Karpas-422 (cell line): ENCODE results near the gene OR5H15. TPM values are rescaled to one million over a fixed set of nuclear protein-coding genes. Genes with fewer than 3 reads are reported as not detected.
"Not testable (repeated sequence)": the region's sequence is repeated elsewhere in the genome, so short reads cannot be mapped to it uniquely, and the experiment has no call there.

ENCODE experiments used
- DNase-seq: peaks from one replicate; pipeline ENCODE4 v3.0.0-alpha.2; 2015
- H2AFZ ChIP-seq: fragments of 200-600 bp; sonication (generic); 2 replicates; pipeline ENCODE4 v1.6.1; 2014; ENCODE audit warnings: antibody characterized with exemption, low read length, mixed read lengths
- H3K27ac ChIP-seq: fragments of 200-600 bp; sonication (generic); 2 replicates; pipeline ENCODE4 v1.5.1; 2014; ENCODE audit warnings: mild to moderate bottlenecking, low read length, moderate library complexity
- H3K27me3 ChIP-seq: fragments of 200-600 bp; sonication (generic); 2 replicates; pipeline ENCODE4 v1.6.1; 2014; ENCODE audit warnings: low read length, mixed read lengths
- H3K36me3 ChIP-seq: fragments of 200-600 bp; sonication (generic); 2 replicates; pipeline ENCODE4 v1.6.1; 2014; ENCODE audit warnings: low read length, mixed read lengths; ENCODE audit not compliant: insufficient read depth
- H3K4me1 ChIP-seq: fragments of 200-600 bp; sonication (generic); 2 replicates; pipeline ENCODE4 v1.6.1; 2014; ENCODE audit warnings: mild to moderate bottlenecking, low read length, mixed read lengths
- H3K4me2 ChIP-seq: fragments of 200-600 bp; sonication (generic); 2 replicates; pipeline ENCODE4 v1.6.1; 2014; ENCODE audit warnings: low read length, low read depth, mild to moderate bottlenecking; ENCODE audit not compliant: poor library complexity, severe bottlenecking
- H3K4me3 ChIP-seq: fragments of 200-600 bp; sonication (generic); 2 replicates; pipeline ENCODE4 v1.5.1; 2014; ENCODE audit warnings: mild to moderate bottlenecking, antibody characterized with exemption, low read length, mixed read lengths
- H3K79me2 ChIP-seq: fragments of 200-600 bp; sonication (generic); 2 replicates; pipeline ENCODE4 v1.6.1; 2014; ENCODE audit warnings: mild to moderate bottlenecking, low read length, mixed read lengths
- H3K9ac ChIP-seq: fragments of 200-600 bp; sonication (generic); 2 replicates; pipeline ENCODE4 v1.6.0; 2014; ENCODE audit warnings: low read length
- H3K9me2 ChIP-seq: fragments of 200-600 bp; sonication (generic), shearing (Covaris generic); replicated peaks from 2 replicates; pipeline ENCODE4 v1.6.0; 2014; ENCODE audit warnings: mild to moderate bottlenecking, low read length, moderate library complexity; ENCODE audit not compliant: insufficient read depth
- H3K9me3 ChIP-seq: fragments of 300-700, 200-600 bp; sonication (generic); 2 replicates; pipeline ENCODE4 v1.6.1; 2014; ENCODE audit warnings: low read length, mixed read lengths
- H4K20me1 ChIP-seq: fragments of 200-600 bp; sonication (generic); 2 replicates; pipeline ENCODE4 v1.6.1; 2014; ENCODE audit warnings: mild to moderate bottlenecking, antibody characterized with exemption, low read length, low read depth; ENCODE audit not compliant: insufficient read depth
- total RNA-seq: library from RNA; depleted of rRNA; stranded (reverse); fragments of >200 nt; shearing (Covaris generic); gene quantifications from 2 replicates; pipeline ENCODE4 v1.2.3, GENCODE V29; 2014; ENCODE audit warnings: low replicate concordance; rRNA removed

OR5H15 gene
- not detected in 2 replicates for total RNA-seq

DNA sequence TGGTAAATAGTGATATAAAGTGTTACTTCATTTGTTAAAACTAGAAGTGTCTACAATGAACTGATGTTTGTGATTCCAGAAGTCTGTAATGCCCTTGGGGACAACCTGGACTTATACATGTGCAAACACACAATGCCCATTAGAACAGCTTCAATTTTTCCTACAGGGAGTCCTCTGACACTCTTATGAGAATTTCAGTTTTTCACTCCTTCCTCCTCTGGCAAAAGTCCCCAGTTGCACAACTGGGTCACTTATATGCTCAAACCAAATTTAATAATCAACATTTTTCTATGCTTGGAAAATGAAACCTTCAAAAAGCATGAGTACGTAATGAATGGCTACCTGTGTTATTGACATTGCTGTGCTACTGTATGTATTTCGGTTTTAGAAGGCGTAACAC is at the start of gene OR5H15:
OR5H15 (plus strand) TSS at position 301 of the 400 bp plus-strand sequence. CDS start 2,004 bp downstream, outside the sequence.
- Histone ChIP-seq H3K9ac (no peak within 1 kb of the TSS), H3K36me3 (no peaks in the 10 kb centered on the region), H4K20me1 (no peaks in the 10 kb centered on the region), H3K4me1 (no peaks in the 10 kb centered on the region), H3K27me3 (no peaks in the 10 kb centered on the region), H2AFZ (no peak within 1 kb of the TSS), H3K9me3 (no peaks in the 10 kb centered on the region), H3K9me2 (no peaks in the 10 kb centered on the region), H3K4me2 (no peak within 1 kb of the TSS), H3K79me2 (no peaks in the 10 kb centered on the region), H3K27ac (no peak within 1 kb of the TSS), H3K4me3 (no peak within 1 kb of the TSS)
- no peak for DNase-seq

DNA sequence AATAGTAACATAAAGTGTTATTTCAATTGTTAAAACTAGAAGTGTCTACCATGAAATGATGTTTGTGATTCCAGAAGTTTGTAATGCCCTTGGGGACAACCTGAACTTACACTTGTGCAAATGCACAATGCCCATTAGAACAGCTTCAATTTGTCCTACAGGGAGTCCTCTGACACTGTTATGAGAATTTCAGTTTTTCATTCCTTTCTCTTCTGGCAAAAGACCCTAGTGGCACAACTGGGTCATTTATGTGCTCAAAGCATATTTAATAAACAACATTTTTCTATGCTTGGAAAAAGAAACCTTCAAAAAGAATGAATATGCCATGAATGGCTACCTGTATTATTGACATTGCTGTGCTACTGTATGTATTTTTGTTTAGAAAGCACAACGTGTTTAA is 36.1 kb upstream of the OR5H15 start, which contains the start of gene OR5H1:
OR5H1 (plus strand) TSS at position 301 of the 400 bp plus-strand sequence. CDS start 1,977 bp downstream, outside the sequence.
- H3K27me3 ChIP-seq = no peaks in the 10 kb centered on the region
- no peak for DNase-seq

DNA sequence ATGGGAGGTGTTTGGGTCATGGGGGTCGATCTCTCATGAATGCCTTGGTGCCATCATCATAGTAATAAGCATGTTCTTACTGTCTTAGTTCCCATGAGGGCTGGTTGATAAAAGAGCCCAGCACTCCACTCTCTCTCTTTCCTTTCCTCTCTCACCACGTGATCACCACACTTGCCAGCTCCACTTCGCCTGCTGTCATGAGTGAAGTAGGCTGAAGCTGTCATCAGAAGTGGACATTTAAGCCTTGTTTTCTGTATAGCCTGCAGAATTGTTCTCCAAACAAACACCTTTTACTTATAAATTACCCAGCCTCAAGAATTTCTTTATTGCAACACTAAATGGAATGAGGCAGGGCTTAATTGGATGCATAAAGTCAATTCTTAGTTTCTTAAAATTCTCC is 29.9 kb upstream of the OR5H15 start:
- no peak overlapping the region for H2AFZ ChIP-seq
- H3K36me3 ChIP-seq = no peaks in the 10 kb centered on the region
- DNase-seq = no peak

More for the DNA sequence above, 36.1 kb upstream of the OR5H15 start, which contains the start of gene OR5H1:
- Histone ChIP-seq H3K4me3 (no peak within 1 kb of the TSS), H3K9ac (no peak within 1 kb of the TSS), H3K9me2 (no peaks in the 10 kb centered on the region), H3K9me3 (no peaks in the 10 kb centered on the region), H3K36me3 (no peaks in the 10 kb centered on the region), H3K27ac (no peak within 1 kb of the TSS), H4K20me1 (no peaks in the 10 kb centered on the region), H3K4me2 (no peak within 1 kb of the TSS), H2AFZ (no peak within 1 kb of the TSS), H3K4me1 (no peaks in the 10 kb centered on the region), H3K79me2 (no peaks in the 10 kb centered on the region)

DNA sequence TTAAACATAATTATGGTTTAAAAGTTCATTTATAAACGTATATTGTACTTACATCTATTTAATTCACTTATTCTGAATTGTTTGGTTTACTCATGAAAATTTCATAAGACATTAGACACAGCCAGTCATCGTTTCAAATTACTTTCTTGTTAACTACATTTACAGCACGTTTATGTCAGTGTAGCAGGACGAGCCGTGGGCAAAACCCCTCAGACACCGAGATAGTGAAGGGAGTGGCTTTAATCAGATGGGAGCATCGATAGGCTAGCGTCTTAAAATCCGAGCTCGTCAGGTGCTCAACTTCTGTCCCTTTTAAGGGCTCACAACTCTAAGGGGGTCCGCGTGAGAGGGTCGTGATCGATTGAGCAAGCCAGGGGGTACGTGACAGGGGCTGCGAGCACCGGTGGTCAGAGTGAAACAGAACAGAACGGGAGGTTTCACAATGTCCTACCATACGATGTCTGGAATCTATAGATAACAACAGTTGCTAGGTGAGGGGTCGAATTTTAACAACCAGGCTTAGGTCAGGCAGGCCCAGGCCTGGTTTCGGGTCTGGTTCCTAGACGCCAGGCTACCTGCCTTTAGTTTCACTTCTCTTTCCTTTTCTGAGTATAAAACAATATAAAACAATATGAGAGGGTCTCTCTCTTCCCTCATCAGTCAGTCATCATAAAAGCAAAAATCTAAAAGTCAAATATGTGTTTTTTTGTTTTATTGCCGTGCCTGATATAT is 28.5 kb upstream of the OR5H15 start:
- H4K20me1 ChIP-seq, H3K9me3 ChIP-seq, H3K27ac ChIP-seq, H3K9ac ChIP-seq, H3K9me2 ChIP-seq, H2AFZ ChIP-seq, H3K4me3 ChIP-seq, H3K27me3 ChIP-seq, H3K4me2 ChIP-seq, H3K36me3 ChIP-seq, DNase-seq, H3K4me1 ChIP-seq, H3K79me2 ChIP-seq: not testable (repeated sequence)

More for the DNA sequence above, 29.9 kb upstream of the OR5H15 start:
- no peak overlapping the region for H3K4me3 ChIP-seq
- H3K9me3 ChIP-seq = no peaks in the 10 kb centered on the region
- no peak overlapping the region for H3K4me2 ChIP-seq
- H3K79me2 ChIP-seq = no peaks in the 10 kb centered on the region
- H3K27me3 ChIP-seq = no peaks in the 10 kb centered on the region; the same call in 1 of the 2 replicates
- no peaks in the 10 kb centered on the region for H4K20me1 ChIP-seq
- no peak overlapping the region for H3K27ac ChIP-seq
- H3K9me2 ChIP-seq = no peaks in the 10 kb centered on the region
- no peak overlapping the region for H3K9ac ChIP-seq
- no peaks in the 10 kb centered on the region for H3K4me1 ChIP-seq

DNA sequence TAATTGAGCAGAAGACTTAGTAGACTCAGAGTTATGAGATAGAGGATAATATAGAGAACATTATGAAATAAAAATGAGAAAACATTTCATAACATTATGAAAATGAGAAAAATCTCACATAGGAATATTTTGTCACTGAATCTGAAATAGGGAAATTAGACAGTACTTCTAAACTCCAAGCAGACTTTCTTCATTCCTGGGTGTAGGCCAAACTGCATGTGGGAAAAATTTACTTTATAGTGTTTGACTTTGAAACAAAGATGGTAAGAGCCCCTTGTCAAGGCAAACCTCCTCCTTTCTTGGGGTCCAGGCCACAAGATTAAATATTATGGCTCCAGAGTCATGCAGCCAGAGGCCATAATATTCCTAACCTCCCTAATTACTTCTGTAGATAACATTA is 26.0 kb upstream of the OR5H15 start:
- H3K4me2 ChIP-seq = no peak overlapping the region

DNA sequence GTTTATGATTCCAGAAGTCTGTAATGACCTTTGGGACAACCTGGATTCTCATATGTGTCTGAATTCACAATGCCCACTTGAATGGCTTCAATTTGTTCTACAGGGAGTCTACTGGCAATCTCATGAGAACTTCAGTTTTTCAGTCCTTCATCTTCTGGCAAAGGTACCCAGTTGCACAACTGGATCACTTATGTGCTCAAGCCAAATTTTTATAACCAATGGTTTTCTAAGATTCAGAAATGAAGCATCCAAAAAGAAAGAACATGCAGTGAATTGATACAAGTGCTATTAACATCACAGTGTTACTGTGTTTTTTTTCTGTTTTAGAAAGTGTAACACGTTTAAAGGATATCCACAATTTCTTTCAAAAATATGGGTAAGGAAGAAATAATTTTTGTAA is 19.3 kb upstream of the OR5H15 start, which contains the start of gene OR5H14:
OR5H14 (plus strand) TSS at position 301 of the 400 bp plus-strand sequence. CDS start 1,907 bp downstream, outside the sequence.
- H3K27me3 ChIP-seq = no peaks in the 10 kb centered on the region
- DNase-seq = no peak
- H3K9me3 ChIP-seq = no peaks in the 10 kb centered on the region

More for the DNA sequence above, 26.0 kb upstream of the OR5H15 start:
- Histone ChIP-seq H4K20me1 (no peaks in the 10 kb centered on the region), H3K27ac (no peak overlapping the region), H3K4me3 (no peak overlapping the region), H3K9me2 (no peaks in the 10 kb centered on the region), H3K36me3 (no peaks in the 10 kb centered on the region), H3K9ac (no peak overlapping the region), H3K4me1 (no peaks in the 10 kb centered on the region), H3K79me2 (no peaks in the 10 kb centered on the region), H2AFZ (no peak overlapping the region), H3K9me3 (no peaks in the 10 kb centered on the region), H3K27me3 (no peaks in the 10 kb centered on the region; the same call in 1 of the 2 replicates)
- no peak for DNase-seq

DNA sequence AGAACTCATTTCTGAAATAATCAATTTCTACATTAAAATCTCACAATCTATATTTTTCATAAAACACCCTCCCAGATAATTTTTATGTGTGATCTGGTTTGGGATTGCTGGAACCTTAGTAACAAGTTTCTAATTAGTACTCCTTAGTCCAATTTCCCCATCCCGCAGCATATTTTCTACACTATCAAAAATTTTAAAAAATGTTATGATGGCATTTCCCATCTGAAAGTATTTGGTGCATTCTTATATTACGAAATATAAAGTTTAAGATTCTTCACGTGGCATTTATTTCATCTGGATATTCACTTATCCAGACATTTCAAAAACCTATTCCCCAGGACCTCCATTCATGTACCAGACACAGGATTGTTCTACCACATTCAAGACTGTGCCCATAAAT is 17.7 kb upstream of the OR5H15 start:
- Histone ChIP-seq H3K27me3 (no peaks in the 10 kb centered on the region), H4K20me1 (no peaks in the 10 kb centered on the region), H3K9ac (no peak overlapping the region), H3K4me3 (no peak overlapping the region), H3K4me1 (no peaks in the 10 kb centered on the region), H3K79me2 (no peaks in the 10 kb centered on the region), H3K27ac (no peak overlapping the region), H3K9me3 (no peaks in the 10 kb centered on the region), H2AFZ (no peak overlapping the region), H3K4me2 (no peak overlapping the region), H3K36me3 (no peaks in the 10 kb centered on the region), H3K9me2 (no peaks in the 10 kb centered on the region)
- DNase-seq = no peak

More for the DNA sequence above, 19.3 kb upstream of the OR5H15 start, which contains the start of gene OR5H14:
- Histone ChIP-seq H3K9me2 (no peaks in the 10 kb centered on the region), H3K4me1 (no peaks in the 10 kb centered on the region), H3K79me2 (no peaks in the 10 kb centered on the region), H2AFZ (no peak within 1 kb of the TSS), H3K27ac (no peak within 1 kb of the TSS), H3K4me2 (no peak within 1 kb of the TSS), H3K36me3 (no peaks in the 10 kb centered on the region), H4K20me1 (no peaks in the 10 kb centered on the region), H3K9ac (no peak within 1 kb of the TSS), H3K4me3 (no peak within 1 kb of the TSS)

DNA sequence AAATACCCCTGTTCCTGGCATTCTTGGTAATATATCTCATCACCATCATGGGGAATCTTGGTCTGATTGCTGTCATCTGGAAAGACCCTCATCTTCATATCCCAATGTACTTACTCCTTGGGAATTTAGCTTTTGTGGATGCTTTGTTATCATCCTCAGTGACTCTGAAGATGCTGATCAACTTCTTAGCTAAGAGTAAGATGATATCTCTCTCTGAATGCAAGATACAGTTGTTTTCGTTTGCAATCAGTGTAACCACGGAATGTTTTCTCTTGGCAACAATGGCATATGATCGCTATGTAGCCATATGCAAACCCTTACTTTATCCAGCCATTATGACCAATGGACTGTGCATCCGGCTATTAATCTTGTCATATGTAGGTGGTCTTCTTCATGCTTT is 17.0 kb upstream of the OR5H15 start:
- not testable (repeated sequence) for H3K9me3 ChIP-seq, H2AFZ ChIP-seq, H3K36me3 ChIP-seq, H3K27me3 ChIP-seq, H3K9ac ChIP-seq, H3K27ac ChIP-seq, DNase-seq, H3K4me2 ChIP-seq, H3K9me2 ChIP-seq, H4K20me1 ChIP-seq, H3K4me1 ChIP-seq, H3K79me2 ChIP-seq, H3K4me3 ChIP-seq
